Activated T-cell treated with anti-CD3 and anti-CD28 coated beads, Interleukin-2, amount 50 U/mL, for 24 hours (primary cell): Measurements from ENCODE around the gene IVL.

Experiments used
- DNase-seq: peaks from one replicate; pipeline ENCODE4 v3.0.0-alpha.2; 2020
- H3K27ac Mint-ChIP-seq: 2 replicates; pipeline ENCODE4 v1.8.0; 2020; ENCODE audit warnings: mild to moderate bottlenecking, mixed read lengths
- H3K27me3 Mint-ChIP-seq: 2 replicates; pipeline ENCODE4 v1.8.0; 2020; ENCODE audit warnings: mixed read lengths
- H3K36me3 Mint-ChIP-seq: 2 replicates; pipeline ENCODE4 v1.8.0; 2020; ENCODE audit warnings: low read depth, mixed read lengths
- H3K4me1 Mint-ChIP-seq: 2 replicates; pipeline ENCODE4 v1.8.0; 2020; ENCODE audit warnings: low read depth, mixed read lengths
- H3K4me3 Mint-ChIP-seq: 2 replicates; pipeline ENCODE4 v1.8.0; 2020; ENCODE audit warnings: mild to moderate bottlenecking, moderate library complexity, mixed read lengths
- H3K9me3 Mint-ChIP-seq: 2 replicates; pipeline ENCODE4 v1.8.0; 2020; ENCODE audit warnings: mixed read lengths

The IVL gene, protein sequence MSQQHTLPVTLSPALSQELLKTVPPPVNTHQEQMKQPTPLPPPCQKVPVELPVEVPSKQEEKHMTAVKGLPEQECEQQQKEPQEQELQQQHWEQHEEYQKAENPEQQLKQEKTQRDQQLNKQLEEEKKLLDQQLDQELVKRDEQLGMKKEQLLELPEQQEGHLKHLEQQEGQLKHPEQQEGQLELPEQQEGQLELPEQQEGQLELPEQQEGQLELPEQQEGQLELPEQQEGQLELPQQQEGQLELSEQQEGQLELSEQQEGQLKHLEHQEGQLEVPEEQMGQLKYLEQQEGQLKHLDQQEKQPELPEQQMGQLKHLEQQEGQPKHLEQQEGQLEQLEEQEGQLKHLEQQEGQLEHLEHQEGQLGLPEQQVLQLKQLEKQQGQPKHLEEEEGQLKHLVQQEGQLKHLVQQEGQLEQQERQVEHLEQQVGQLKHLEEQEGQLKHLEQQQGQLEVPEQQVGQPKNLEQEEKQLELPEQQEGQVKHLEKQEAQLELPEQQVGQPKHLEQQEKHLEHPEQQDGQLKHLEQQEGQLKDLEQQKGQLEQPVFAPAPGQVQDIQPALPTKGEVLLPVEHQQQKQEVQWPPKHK

DNA sequence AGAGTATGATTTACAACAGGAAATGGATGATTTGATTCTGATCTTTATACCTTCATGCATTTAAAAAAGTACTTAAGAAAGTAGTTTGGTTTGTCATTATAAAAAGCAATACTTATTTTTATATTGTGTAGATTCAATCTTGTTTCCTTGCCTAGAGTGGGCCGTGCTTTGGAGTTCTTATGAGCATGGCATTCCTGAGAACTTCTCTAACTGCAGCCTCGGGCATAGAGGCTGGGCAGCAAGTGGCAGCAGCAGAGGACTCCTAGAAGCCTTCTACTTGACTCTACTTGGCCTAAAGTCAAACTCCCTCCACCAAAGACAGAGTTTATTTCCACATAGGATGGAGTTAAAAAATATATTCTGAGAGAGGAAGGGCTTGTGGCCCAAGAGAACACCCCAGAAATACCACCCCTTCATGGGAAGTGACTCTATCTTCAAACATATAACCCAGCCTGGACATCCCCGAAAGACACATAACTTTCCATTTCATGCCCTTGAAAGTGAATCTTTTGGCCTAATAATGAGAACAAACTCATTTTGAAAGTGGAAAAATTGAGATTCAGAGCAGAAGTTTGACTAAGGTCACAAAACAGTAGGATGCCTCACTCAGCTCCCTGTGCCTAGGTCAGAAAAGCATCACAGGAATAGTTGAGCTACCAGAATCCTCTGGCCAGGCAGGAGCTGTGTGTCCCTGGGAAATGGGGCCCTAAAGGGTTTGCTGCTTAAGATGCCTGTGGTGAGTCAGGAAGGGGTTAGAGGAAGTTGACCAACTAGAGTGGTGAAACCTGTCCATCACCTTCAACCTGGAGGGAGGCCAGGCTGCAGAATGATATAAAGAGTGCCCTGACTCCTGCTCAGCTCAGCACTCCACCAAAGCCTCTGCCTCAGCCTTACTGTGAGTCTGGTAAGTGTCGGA, at the start of gene IVL:
Gene IVL (plus strand): TSS at position 861 of the 916 bp plus-strand sequence. CDS start 1,252 bp downstream, outside the sequence.
- Mint-ChIP-seq H3K4me3 (no peak within 1 kb of the TSS), H3K4me1 (peaks cover 9% of the 10 kb centered on the region), H3K9me3 (no peaks in the 10 kb centered on the region), H3K27me3 (peaks cover 63% of the 10 kb centered on the region), H3K36me3 (no peaks in the 10 kb centered on the region), H3K27ac (peak within 1 kb of the TSS; percentile 74)
- DNase-seq, result no peak

DNA sequence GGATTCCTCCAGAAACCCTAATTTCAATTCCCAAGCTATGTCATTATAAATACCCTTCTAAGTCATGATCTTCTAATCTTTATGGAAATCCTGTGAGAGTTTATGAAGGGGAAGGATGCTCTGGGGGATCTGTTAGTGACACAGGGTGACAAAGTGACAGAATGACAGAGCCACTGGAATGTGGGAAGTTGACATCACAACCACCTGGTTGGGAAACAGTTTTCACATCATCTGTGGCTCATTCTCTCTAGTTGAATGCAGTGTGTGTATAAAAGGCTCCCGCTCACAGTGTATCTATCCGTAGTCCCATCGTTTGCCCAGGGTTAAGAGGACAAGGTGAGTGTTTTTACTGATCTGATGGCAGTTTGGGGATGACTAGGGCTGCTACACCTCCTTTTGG, 48.6 kb upstream of the IVL start, which contains the start of gene LCE7A:
Gene LCE7A (plus strand): TSS at position 301 of the 400 bp plus-strand sequence. CDS start 702 bp downstream, outside the sequence.
- no peaks in the 10 kb centered on the region for H3K9me3 Mint-ChIP-seq
- no peak within 1 kb of the TSS for H3K27ac Mint-ChIP-seq
- peaks cover 18% of the 10 kb centered on the region for H3K27me3 Mint-ChIP-seq
- H3K36me3 Mint-ChIP-seq, result no peaks in the 10 kb centered on the region
- no peaks in the 10 kb centered on the region for H3K4me1 Mint-ChIP-seq
- DNase-seq, result no peak
- no peak within 1 kb of the TSS for H3K4me3 Mint-ChIP-seq

DNA sequence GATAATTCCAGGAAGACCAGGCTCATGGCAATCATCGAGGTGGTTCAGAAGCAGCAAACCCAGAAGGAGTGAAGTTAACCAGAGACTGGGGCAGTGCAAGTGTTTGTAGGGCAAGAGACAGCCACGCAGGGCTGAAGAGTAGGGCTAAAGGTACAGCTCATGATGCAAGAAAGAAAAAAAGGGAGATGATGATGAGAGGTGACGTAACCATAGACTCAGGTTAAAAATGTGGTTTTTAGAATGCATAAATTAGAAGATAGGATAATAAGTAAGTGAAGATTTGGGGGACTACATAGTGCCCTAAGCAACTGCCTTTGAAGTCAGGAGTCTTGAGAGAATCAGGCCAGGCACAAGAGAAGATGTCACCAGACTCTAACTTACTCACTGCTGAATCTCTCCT, 48.2 kb upstream of the IVL start:
- Mint-ChIP-seq H3K4me1 (no peaks in the 10 kb centered on the region), H3K4me3 (no peak overlapping the region), H3K27ac (no peak overlapping the region), H3K27me3 (peaks cover 18% of the 10 kb centered on the region), H3K9me3 (no peaks in the 10 kb centered on the region), H3K36me3 (no peaks in the 10 kb centered on the region)
- DNase-seq, result no peak

DNA sequence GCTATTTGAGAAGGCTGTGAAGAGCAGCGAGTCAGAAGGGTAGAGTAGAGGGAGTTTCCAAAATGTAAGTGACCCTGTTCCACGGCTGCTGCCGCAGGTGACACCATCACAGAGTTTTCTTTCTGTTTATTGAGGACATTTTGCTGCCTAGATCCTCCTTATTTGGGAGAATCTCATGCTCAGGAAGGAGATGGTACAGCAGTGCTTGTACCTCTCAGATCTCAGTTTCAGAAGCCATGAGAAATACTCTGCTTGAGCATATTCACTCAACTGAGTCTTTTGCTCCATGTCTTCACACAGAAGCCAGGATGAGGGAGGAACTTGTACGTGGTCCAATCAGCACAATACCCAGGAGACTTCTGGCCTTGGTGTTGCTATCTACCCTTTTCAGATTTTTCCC, 47.0 kb upstream of the IVL start:
- H3K36me3 Mint-ChIP-seq, result no peaks in the 10 kb centered on the region
- H3K4me3 Mint-ChIP-seq, result no peak overlapping the region
- no peak overlapping the region for H3K27ac Mint-ChIP-seq
- peaks cover 14% of the 10 kb centered on the region for H3K27me3 Mint-ChIP-seq
- no peaks in the 10 kb centered on the region for H3K4me1 Mint-ChIP-seq
- DNase-seq, result no peak
- H3K9me3 Mint-ChIP-seq, result no peaks in the 10 kb centered on the region

- Mint-ChIP-seq H3K9me3 (no peaks in the 10 kb centered on the region), H3K27ac (no peak overlapping the region), H3K4me1 (no peaks in the 10 kb centered on the region), H3K27me3 (peaks cover 6% of the 10 kb centered on the region), H3K4me3 (no peak overlapping the region), H3K36me3 (no peaks in the 10 kb centered on the region)
- DNase-seq, result no peak
Measured at GRCh38 chr1:152864443-152864842, 43.9 kb upstream of the IVL start.

DNA sequence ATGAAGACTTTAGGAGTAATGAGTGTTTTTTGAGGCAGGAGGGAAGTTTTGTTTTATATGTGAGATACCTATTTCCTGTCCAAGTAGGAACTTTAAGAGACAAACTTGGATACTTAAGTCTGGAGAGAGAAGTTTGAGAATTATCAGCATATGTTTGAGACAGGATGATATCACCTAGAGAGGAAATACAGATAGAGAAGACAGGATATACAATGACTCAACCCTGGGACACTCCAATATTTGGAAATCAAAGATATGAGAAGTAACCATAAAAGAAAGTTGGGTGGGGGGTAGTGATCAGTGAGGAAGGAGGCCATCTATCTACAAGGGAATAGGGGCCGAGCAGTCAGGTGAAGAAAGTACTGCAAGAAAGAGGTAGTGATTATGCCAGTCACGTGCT, 42.0 kb upstream of the IVL start:
- DNase-seq, result no peak
- Mint-ChIP-seq H3K36me3 (no peaks in the 10 kb centered on the region), H3K4me3 (no peak overlapping the region), H3K9me3 (no peaks in the 10 kb centered on the region), H3K27me3 (peaks cover 5% of the 10 kb centered on the region), H3K4me1 (no peaks in the 10 kb centered on the region), H3K27ac (no peak overlapping the region)

GRCh38 chr1:152869808-152870419, 38.4 kb upstream of the IVL start:
- H3K4me3 Mint-ChIP-seq, result no peak overlapping the region
- H3K9me3 Mint-ChIP-seq, result no peaks in the 10 kb centered on the region
- no peaks in the 10 kb centered on the region for H3K36me3 Mint-ChIP-seq
- peaks cover 10% of the 10 kb centered on the region for H3K27me3 Mint-ChIP-seq
- no peaks in the 10 kb centered on the region for H3K4me1 Mint-ChIP-seq
- no peak overlapping the region for H3K27ac Mint-ChIP-seq
- peak; percentile 59 for DNase-seq

GRCh38 chr1:152870831-152871730, 37.3 kb upstream of the IVL start:
- DNase-seq, result no peak
- H3K36me3 Mint-ChIP-seq, result no peaks in the 10 kb centered on the region
- H3K4me3 Mint-ChIP-seq, result no peak overlapping the region
- peaks cover 13% of the 10 kb centered on the region for H3K27me3 Mint-ChIP-seq
- no peaks in the 10 kb centered on the region for H3K9me3 Mint-ChIP-seq
- H3K4me1 Mint-ChIP-seq, result no peaks in the 10 kb centered on the region
- H3K27ac Mint-ChIP-seq, result no peak overlapping the region

DNA sequence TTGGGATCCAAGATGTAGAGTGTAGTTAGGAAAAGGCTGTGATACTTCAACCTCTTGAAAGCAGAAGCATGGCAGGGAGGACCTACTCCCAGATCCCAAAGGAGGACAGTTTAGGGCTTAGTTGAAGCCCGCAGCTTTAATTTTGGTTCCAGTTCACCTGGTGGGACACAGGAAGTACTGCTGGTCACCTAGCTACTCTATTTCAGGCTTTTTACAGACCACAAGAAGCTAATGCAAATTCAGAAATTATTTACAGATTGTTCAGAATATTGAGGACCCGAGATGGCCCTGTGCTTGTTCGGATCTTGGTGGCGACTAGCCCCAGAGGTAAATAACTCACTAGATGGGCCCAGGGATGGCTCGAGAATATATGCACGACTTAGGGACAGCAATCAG, 36.6 kb upstream of the IVL start:
- peaks cover 13% of the 10 kb centered on the region for H3K27me3 Mint-ChIP-seq
- no peak for DNase-seq
- H3K9me3 Mint-ChIP-seq, result no peaks in the 10 kb centered on the region
- no peak overlapping the region for H3K4me3 Mint-ChIP-seq
- H3K36me3 Mint-ChIP-seq, result no peaks in the 10 kb centered on the region
- H3K27ac Mint-ChIP-seq, result no peak overlapping the region
- no peaks in the 10 kb centered on the region for H3K4me1 Mint-ChIP-seq

DNA sequence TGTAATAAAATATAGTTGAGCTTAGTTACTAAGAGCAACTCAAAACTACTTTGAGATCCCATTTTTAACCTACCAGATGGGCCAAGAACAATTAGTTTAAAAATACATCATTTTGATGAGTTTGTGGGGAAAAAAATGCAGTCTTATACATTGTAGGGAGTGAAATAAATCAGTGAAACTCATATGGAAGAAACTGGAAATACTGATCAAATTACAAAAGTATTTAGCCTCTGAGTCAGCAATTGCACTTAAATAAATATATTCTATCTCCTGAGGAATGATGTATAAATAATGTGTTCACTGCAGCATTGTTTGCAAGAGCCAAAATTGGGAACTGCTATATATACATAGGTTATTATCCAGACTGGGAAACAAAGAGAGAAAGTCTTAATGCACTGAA, 34.9 kb upstream of the IVL start:
- no peak for DNase-seq
- Mint-ChIP-seq H3K4me1 (no peaks in the 10 kb centered on the region), H3K36me3 (no peaks in the 10 kb centered on the region), H3K27ac (no peak overlapping the region), H3K9me3 (no peaks in the 10 kb centered on the region), H3K4me3 (no peak overlapping the region), H3K27me3 (peaks cover 21% of the 10 kb centered on the region)

GRCh38 chr1:152876827-152877226, 31.5 kb upstream of the IVL start:
- Mint-ChIP-seq H3K4me3 (no peak overlapping the region), H3K27me3 (peaks cover 15% of the 10 kb centered on the region), H3K36me3 (no peaks in the 10 kb centered on the region)

GRCh38 chr1:152878042-152878441, 30.3 kb upstream of the IVL start, which contains the start of gene SMCP:
Gene SMCP, plus strand, starts transcription at chr1:152878322. Its CDS starts 6,101 bp downstream, at chr1:152884423.
- Mint-ChIP-seq H3K4me3 (no peak within 1 kb of the TSS), H3K36me3 (no peaks in the 10 kb centered on the region), H3K27ac (no peak within 1 kb of the TSS), H3K4me1 (peaks cover 2% of the 10 kb centered on the region), H3K27me3 (peaks cover 10% of the 10 kb centered on the region), H3K9me3 (no peaks in the 10 kb centered on the region)
- no peak for DNase-seq

More at GRCh38 chr1:152876827-152877226, 31.5 kb upstream of the IVL start:
- Mint-ChIP-seq H3K27ac (no peak overlapping the region), H3K9me3 (no peaks in the 10 kb centered on the region), H3K4me1 (peaks cover 2% of the 10 kb centered on the region)
- no peak for DNase-seq

GRCh38 chr1:152879559-152880198, 28.7 kb upstream of the IVL start:
- peaks cover 10% of the 10 kb centered on the region for H3K27me3 Mint-ChIP-seq
- no peak for DNase-seq
- no peaks in the 10 kb centered on the region for H3K9me3 Mint-ChIP-seq
- H3K36me3 Mint-ChIP-seq, result no peaks in the 10 kb centered on the region
- no peak overlapping the region for H3K27ac Mint-ChIP-seq
- H3K4me3 Mint-ChIP-seq, result no peak overlapping the region
- H3K4me1 Mint-ChIP-seq, result peaks cover 2% of the 10 kb centered on the region
